LNCaP clone FGC (cell line): ENCODE results near the gene EGFL8.

Experiments used
- DNase-seq: peaks from one replicate; pipeline ENCODE4 v3.0.0-alpha.2; 2011; ENCODE audit warnings: low read depth
- H3K4me3 ChIP-seq: 2 replicates; pipeline ENCODE4 v1.5.1; 2011; ENCODE audit warnings: mild to moderate bottlenecking, low read depth, low read length, control low read depth
- CTCF ChIP-seq: IDR thresholded peaks from 2 replicates; pipeline ENCODE4 v1.5.1; 2012; ENCODE audit warnings: mild to moderate bottlenecking; ENCODE audit not compliant: control insufficient read depth, insufficient read depth; ENCODE audit errors: extremely low read depth

The EGFL8 gene

GRCh38 chr6:32156891-32157290 lies 7.5 kb upstream of the EGFL8 start:
- TF ChIP-seq CTCF = no peak
- H3K4me3 ChIP-seq = no peak overlapping the region
- DNase-seq = no peak

GRCh38 chr6:32158052-32158451 lies 6.3 kb upstream of the EGFL8 start:
- no peak for TF ChIP-seq CTCF
- DNase-seq = no peak
- H3K4me3 ChIP-seq = no peak overlapping the region

- no peak overlapping the region for H3K4me3 ChIP-seq
- no peak for TF ChIP-seq CTCF
- no peak for DNase-seq
Observed at GRCh38 chr6:32163559-32164258, 686 bp upstream of the EGFL8 start.

GRCh38 chr6:32166411-32167061 lies 2.1 kb downstream of the EGFL8 start:
- no peak overlapping the region for H3K4me3 ChIP-seq
- no peak for TF ChIP-seq CTCF
- DNase-seq = no peak

GRCh38 chr6:32167154-32167760 lies 2.9 kb downstream of the EGFL8 start:
- TF ChIP-seq CTCF = no peak
- no peak for DNase-seq
- H3K4me3 ChIP-seq = no peak overlapping the region

- no peak for DNase-seq
- no peak for TF ChIP-seq CTCF
- no peak overlapping the region for H3K4me3 ChIP-seq
Observed at GRCh38 chr6:32167761-32168262, 3.4 kb downstream of the EGFL8 start.
